Keratinocyte (primary cell): Measurements from ENCODE around the gene HCN2. TPM values are rescaled to one million over a fixed set of nuclear protein-coding genes. Genes with fewer than 3 reads are reported as not detected.
A peak's percentile ranks its signal among the peaks of the same experiment; 100 is the strongest.

Source experiments
- DNase-seq: peaks from one replicate; pipeline ENCODE4 v3.0.0-alpha.2; 2011; ENCODE audit warnings: low read depth, missing footprints, low spot score
- FAIRE-seq: peaks from 2 replicates; lab custom pipeline; 2011; peaks lifted over from hg19 to GRCh38; lab: Jason Lieb, UNC
- H2AFZ ChIP-seq: 2 replicates; pipeline ENCODE4 v1.6.0; 2012; ENCODE audit warnings: low read length, control low read depth, inconsistent platforms; ENCODE audit not compliant: control insufficient read depth
- H3K27ac ChIP-seq: 2 replicates; pipeline ENCODE4 v1.5.1; 2011; ENCODE audit warnings: low read length; ENCODE audit not compliant: control insufficient read depth, insufficient read depth
- H3K27me3 ChIP-seq: 3 replicates; pipeline ENCODE4 v1.6.0; 2011; ENCODE audit warnings: low read length; ENCODE audit not compliant: control insufficient read depth, insufficient read depth; ENCODE audit errors: extremely low read depth
- H3K36me3 ChIP-seq, 2 experiments: 2 replicates in 1 of 2; 3 replicates in 1 of 2; pipeline ENCODE4 v1.5.1; 2011; ENCODE audit warnings: low read length in 2 of 2, mild to moderate bottlenecking in 1 of 2; ENCODE audit not compliant: control insufficient read depth in 2 of 2, insufficient read depth in 2 of 2; ENCODE audit errors: extremely low read depth in 1 of 2
- H3K4me1 ChIP-seq: 3 replicates; pipeline ENCODE4 v1.5.1; 2011; ENCODE audit warnings: low read length; ENCODE audit not compliant: control insufficient read depth, insufficient read depth; ENCODE audit errors: extremely low read depth
- H3K4me2 ChIP-seq: 3 replicates; pipeline ENCODE4 v1.6.0; 2011; ENCODE audit warnings: low read depth, low read length; ENCODE audit not compliant: control insufficient read depth, insufficient read depth; ENCODE audit errors: extremely low read depth
- H3K4me3 ChIP-seq, 3 experiments: fragments of 200-600 bp in 1 of 3; sonication (generic) in 1 of 3; 2 replicates in 2 of 3; 3 replicates in 1 of 3; pipeline ENCODE4 v1.5.1; 2011 to 2016; ENCODE audit warnings: low read length in 3 of 3, mild to moderate bottlenecking in 3 of 3, control low read depth in 2 of 3, inconsistent platforms in 1 of 3, low read depth in 1 of 3, mixed read lengths in 1 of 3, mixed run types in 1 of 3, moderate library complexity in 1 of 3; ENCODE audit not compliant: control insufficient read depth in 2 of 3, insufficient read depth in 2 of 3; ENCODE audit errors: extremely low read depth in 1 of 3
- H3K79me2 ChIP-seq: 2 replicates; pipeline ENCODE4 v1.6.0; 2012; ENCODE audit warnings: low read length; ENCODE audit not compliant: control insufficient read depth, insufficient read depth
- H3K9ac ChIP-seq: 3 replicates; pipeline ENCODE4 v1.6.0; 2011; ENCODE audit warnings: low read length; ENCODE audit not compliant: control insufficient read depth, insufficient read depth; ENCODE audit errors: extremely low read depth
- H3K9me1 ChIP-seq: 3 replicates; pipeline ENCODE4 v1.6.0; 2011; ENCODE audit warnings: low read length; ENCODE audit not compliant: control insufficient read depth, insufficient read depth; ENCODE audit errors: extremely low read depth
- H3K9me3 ChIP-seq: 2 replicates; pipeline ENCODE4 v1.5.1; 2012; ENCODE audit warnings: low read depth, low read length; ENCODE audit not compliant: control insufficient read depth
- H4K20me1 ChIP-seq: 3 replicates; pipeline ENCODE4 v1.6.0; 2011; ENCODE audit warnings: low read length; ENCODE audit not compliant: control insufficient read depth, insufficient read depth; ENCODE audit errors: extremely low read depth
- CTCF ChIP-seq, 3 experiments: IDR thresholded peaks in 1 of 3; conservative IDR thresholded peaks in 1 of 3; optimal IDR thresholded peaks in 1 of 3; 2 replicates in 2 of 3; 3 replicates in 1 of 3; pipeline versions ENCODE3 to v1.5.1; 2011; ENCODE audit warnings: low read length in 3 of 3, mild to moderate bottlenecking in 3 of 3, moderate library complexity in 2 of 3, control low read depth in 1 of 3, inconsistent platforms in 1 of 3; ENCODE audit not compliant: insufficient read depth in 2 of 3; ENCODE audit errors: extremely low read depth in 1 of 3
- EZH2 ChIP-seq: IDR thresholded peaks from one replicate; pipeline ENCODE4 v1.6.1; 2012; ENCODE audit warnings: inconsistent platforms, mild to moderate bottlenecking, low read length, moderate library complexity
- dilution Hi-C: fragments of 300-500 bp; cut with MboI; formaldehyde crosslinking; loops from one replicate; pipeline ENCODE4 v1.7.0; 2020; ENCODE audit warnings: low sequenced_read_pairs; ENCODE audit not compliant: extremely low pct_ligation_motif_present
- polyA plus RNA-seq, 5 experiments: library from polyadenylated mRNA; depleted of rRNA in 3 of 5; stranded (reverse) in 3 of 5; stranded (forward) in 1 of 5; unstranded in 1 of 5; fragments of >200 nt; gene quantifications; 1 replicate in 1 of 5; 2 replicates in 3 of 5; 3 replicates in 1 of 5; pipeline versions ENCODE4 v1.2.1 to v1.2.3, GENCODE V29; 2011 to 2012; ENCODE audit warnings: missing spikeins in 2 of 5, low read depth in 1 of 5, low replicate concordance in 1 of 5

The HCN2 gene
- polyA plus RNA-seq, 1 donor (not counting 4 experiments of a cell fraction or from before 2014, with no cell fraction given), result 0.13 TPM

DNA sequence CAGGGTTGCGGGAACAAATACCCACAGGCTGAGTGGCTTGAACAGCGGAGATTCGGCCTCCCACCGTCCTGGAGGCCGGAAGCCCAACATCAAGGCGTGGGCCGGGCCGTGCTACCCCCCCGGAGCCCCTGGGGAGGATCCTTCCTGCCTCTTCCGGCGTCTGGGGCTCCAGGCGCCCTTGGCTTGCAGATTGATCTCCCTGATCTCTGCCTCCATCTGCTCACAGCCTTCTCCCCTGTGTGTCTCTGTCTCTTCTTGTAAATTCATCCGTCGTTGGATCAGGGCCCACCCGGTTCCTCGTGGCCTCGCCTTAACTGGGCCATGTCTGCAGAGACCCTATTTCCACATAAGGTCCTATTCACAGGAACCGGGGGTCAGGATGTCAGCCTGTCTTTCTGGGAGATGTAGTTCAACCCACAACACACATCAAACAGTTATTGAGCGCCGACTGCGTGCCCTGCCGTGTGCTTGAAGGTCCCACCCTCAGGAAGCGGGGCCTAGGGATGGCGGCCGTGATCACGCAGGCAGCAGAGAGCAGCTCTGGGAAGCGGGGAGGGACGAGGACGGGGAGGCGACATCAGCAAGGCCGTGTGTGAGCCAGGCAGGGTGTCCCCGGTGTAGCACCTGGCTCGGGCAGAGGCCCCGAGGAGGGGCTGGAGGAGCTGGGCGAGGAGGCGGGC, 21.3 kb downstream of the HCN2 start:
- H3K9me3 ChIP-seq, result no peaks in the 10 kb centered on the region
- H2AFZ ChIP-seq, result peak overlapping the region; percentile 44
- peaks cover 0 to 2% of the 10 kb centered on the region in 2 experiments for H3K36me3 ChIP-seq
- peaks cover 18% of the 10 kb centered on the region for H3K4me1 ChIP-seq
- peak overlapping the region in 1 of 3 experiments; percentile 49 for H3K4me3 ChIP-seq
- no peaks in the 10 kb centered on the region for H3K9me1 ChIP-seq
- DNase-seq (no peak), FAIRE-seq (no peak)
- peak overlapping the region; percentile 57 for H3K27ac ChIP-seq
- dilution Hi-C loops, result no loop called here
- no peaks in the 10 kb centered on the region for H3K79me2 ChIP-seq
- H3K4me2 ChIP-seq, result peak overlapping the region; percentile 15
- no peak for TF ChIP-seq EZH2
- TF ChIP-seq CTCF (optimal IDR thresholded peaks at IDR 0.05 in 1 of 3, IDR thresholded peaks at IDR 0.05 in 1 of 3, conservative IDR thresholded peaks at IDR 0.05 in 1 of 3; ENCODE audit: extremely low read depth in 1 of 3, insufficient read depth in 2 of 3, low read length in 3 of 3), result no peak
- no peaks in the 10 kb centered on the region for H3K27me3 ChIP-seq
- H4K20me1 ChIP-seq, result peaks cover 8% of the 10 kb centered on the region
- peak overlapping the region; percentile 64 for H3K9ac ChIP-seq

DNA sequence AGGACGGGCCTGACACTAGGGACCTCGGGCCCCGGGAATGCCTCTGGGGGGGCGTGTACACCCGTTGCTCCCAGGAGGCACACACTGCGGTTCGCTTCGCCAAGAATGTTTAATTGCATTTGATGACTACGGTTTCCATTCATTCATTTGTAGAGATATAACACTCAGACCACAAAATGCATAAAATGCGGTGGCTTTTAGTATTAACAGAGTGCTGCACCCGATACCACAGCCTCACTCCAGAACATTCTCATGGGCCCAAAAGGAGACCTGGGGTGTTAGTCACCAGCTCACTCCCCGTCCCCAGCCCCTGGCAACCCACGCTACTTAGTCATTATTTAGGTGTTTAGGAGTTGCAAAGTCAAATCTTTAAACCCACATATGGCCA, 21.8 kb downstream of the HCN2 start:
- no peak overlapping the region for H2AFZ ChIP-seq
- peak overlapping the region; percentile 64 for H3K9ac ChIP-seq
- DNase-seq, result peak; percentile 67
- no peak overlapping the region for H3K4me3 ChIP-seq
- H3K27ac ChIP-seq, result peak overlapping the region; percentile 57
- peaks cover 18% of the 10 kb centered on the region for H3K4me1 ChIP-seq
- dilution Hi-C loops, result no loop called here
- peaks cover 8% of the 10 kb centered on the region for H4K20me1 ChIP-seq
- no peaks in the 10 kb centered on the region for H3K9me1 ChIP-seq
- peak overlapping the region; percentile 15 for H3K4me2 ChIP-seq
- H3K9me3 ChIP-seq, result no peaks in the 10 kb centered on the region
- no peaks in the 10 kb centered on the region for H3K27me3 ChIP-seq
- H3K36me3 ChIP-seq, result peaks cover 0 to 2% of the 10 kb centered on the region in 2 experiments
- no peak for FAIRE-seq
- no peaks in the 10 kb centered on the region for H3K79me2 ChIP-seq
- TF ChIP-seq EZH2 (no peak), CTCF (optimal IDR thresholded peaks at IDR 0.05 in 1 of 3, IDR thresholded peaks at IDR 0.05 in 1 of 3, conservative IDR thresholded peaks at IDR 0.05 in 1 of 3; ENCODE audit: extremely low read depth in 1 of 3, insufficient read depth in 2 of 3, low read length in 3 of 3) (no peak)
